IMR-90 (cell line): ENCODE results near the gene SOX1.

Experiments used
- BHLHE40 ChIP-seq: fragments of 150-350 bp; IDR thresholded peaks from 2 replicates; pipeline ENCODE4 v1.6.1; 2016; ENCODE audit warnings: mild to moderate bottlenecking, low read depth, low read length
- CEBPB ChIP-seq: IDR thresholded peaks from 2 replicates; pipeline ENCODE4 v1.6.1; 2012; ENCODE audit warnings: low read depth, low read length, improper control_type of control experiment
- CHD1 ChIP-seq: IDR thresholded peaks from 2 replicates; pipeline ENCODE4 v1.6.1; 2012; ENCODE audit warnings: low read depth, low read length, improper control_type of control experiment
- MAFK ChIP-seq: IDR thresholded peaks from 2 replicates; pipeline ENCODE4 v1.6.1; 2012; ENCODE audit warnings: low read depth, low read length, improper control_type of control experiment
- MAZ ChIP-seq: IDR thresholded peaks from 2 replicates; pipeline ENCODE4 v1.6.1; 2012; ENCODE audit warnings: low read depth, mild to moderate bottlenecking, low read length, improper control_type of control experiment, moderate library complexity, borderline replicate concordance
- MXI1 ChIP-seq: IDR thresholded peaks from 2 replicates; pipeline ENCODE4 v1.6.1; 2012; ENCODE audit warnings: low read depth, mild to moderate bottlenecking, low read length, moderate library complexity, borderline replicate concordance
- NFE2L2 ChIP-seq: fragments of 150-350 bp; IDR thresholded peaks from 2 replicates; pipeline ENCODE4 v1.6.1; 2016; ENCODE audit warnings: low read depth, mild to moderate bottlenecking, low read length
- POLR2A ChIP-seq: IDR thresholded peaks from 2 replicates; pipeline ENCODE4 v1.6.1; 2012; ENCODE audit warnings: mild to moderate bottlenecking, low read depth, low read length
- RAD21 ChIP-seq: IDR thresholded peaks from 2 replicates; pipeline ENCODE4 v1.6.1; 2012; ENCODE audit warnings: low read length, improper control_type of control experiment
- RFX5 ChIP-seq: IDR thresholded peaks from 2 replicates; pipeline ENCODE4 v1.8.0; 2012; ENCODE audit warnings: low read depth, mild to moderate bottlenecking, low read length, moderate library complexity
- SMC3 ChIP-seq: fragments of 150-350 bp; IDR thresholded peaks from 2 replicates; pipeline ENCODE4 v1.6.1; 2016; ENCODE audit warnings: low read depth, mild to moderate bottlenecking, antibody characterized with exemption, low read length, moderate library complexity
- USF2 ChIP-seq: fragments of 150-350 bp; IDR thresholded peaks from 2 replicates; pipeline ENCODE4 v1.6.1; 2017; ENCODE audit warnings: mild to moderate bottlenecking, antibody characterized with exemption, low read length, low read depth
- TF ChIP-seq, protein P1 (sequence below): conservative IDR thresholded peaks from 2 replicates; pipeline ENCODE4 v1.5.1; 2012; ENCODE audit warnings: mild to moderate bottlenecking, low read depth, low read length, improper control_type of control experiment
- TF ChIP-seq, protein P2 (sequence below): fragments of 150-350 bp; IDR thresholded peaks from 2 replicates; pipeline ENCODE4 v1.6.1; 2016; ENCODE audit warnings: low read depth, mild to moderate bottlenecking, low read length, moderate library complexity, borderline replicate concordance

DNA sequence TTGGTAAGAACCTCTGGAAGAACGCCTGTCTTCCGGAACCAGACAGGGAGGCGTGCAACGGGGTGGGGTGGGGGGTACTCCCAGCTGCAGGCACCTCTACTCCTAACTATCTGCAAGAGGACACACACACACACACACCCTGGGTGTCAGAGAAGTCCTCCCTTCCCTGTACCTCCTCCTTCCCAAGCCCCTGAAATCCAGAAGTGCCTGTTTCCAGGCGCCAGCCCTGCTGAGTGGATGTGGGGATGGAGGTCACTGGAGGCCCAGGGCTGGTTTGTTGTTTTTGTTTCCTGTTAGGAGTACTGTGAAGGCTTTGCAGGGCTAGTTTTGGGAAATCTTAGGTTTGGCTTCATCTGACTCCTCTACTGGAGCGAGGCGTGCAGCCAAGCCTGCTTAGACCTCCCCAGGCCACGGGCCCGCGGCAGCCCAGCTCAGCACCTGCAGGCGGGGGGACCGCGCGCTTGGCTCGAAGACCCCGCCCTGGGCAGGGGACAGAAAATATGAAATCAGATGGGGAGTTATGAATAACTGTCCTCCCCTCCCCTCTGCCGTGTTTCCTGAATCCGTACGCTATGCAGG is 36.4 kb downstream of the SOX1 start:
- TF ChIP-seq, protein P1, sequence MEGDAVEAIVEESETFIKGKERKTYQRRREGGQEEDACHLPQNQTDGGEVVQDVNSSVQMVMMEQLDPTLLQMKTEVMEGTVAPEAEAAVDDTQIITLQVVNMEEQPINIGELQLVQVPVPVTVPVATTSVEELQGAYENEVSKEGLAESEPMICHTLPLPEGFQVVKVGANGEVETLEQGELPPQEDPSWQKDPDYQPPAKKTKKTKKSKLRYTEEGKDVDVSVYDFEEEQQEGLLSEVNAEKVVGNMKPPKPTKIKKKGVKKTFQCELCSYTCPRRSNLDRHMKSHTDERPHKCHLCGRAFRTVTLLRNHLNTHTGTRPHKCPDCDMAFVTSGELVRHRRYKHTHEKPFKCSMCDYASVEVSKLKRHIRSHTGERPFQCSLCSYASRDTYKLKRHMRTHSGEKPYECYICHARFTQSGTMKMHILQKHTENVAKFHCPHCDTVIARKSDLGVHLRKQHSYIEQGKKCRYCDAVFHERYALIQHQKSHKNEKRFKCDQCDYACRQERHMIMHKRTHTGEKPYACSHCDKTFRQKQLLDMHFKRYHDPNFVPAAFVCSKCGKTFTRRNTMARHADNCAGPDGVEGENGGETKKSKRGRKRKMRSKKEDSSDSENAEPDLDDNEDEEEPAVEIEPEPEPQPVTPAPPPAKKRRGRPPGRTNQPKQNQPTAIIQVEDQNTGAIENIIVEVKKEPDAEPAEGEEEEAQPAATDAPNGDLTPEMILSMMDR = no peak
- TF ChIP-seq, protein P2, sequence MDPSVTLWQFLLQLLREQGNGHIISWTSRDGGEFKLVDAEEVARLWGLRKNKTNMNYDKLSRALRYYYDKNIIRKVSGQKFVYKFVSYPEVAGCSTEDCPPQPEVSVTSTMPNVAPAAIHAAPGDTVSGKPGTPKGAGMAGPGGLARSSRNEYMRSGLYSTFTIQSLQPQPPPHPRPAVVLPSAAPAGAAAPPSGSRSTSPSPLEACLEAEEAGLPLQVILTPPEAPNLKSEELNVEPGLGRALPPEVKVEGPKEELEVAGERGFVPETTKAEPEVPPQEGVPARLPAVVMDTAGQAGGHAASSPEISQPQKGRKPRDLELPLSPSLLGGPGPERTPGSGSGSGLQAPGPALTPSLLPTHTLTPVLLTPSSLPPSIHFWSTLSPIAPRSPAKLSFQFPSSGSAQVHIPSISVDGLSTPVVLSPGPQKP = no peak
- TF ChIP-seq MAFK (no peak), POLR2A (no peak), RAD21 (no peak), NFE2L2 (no peak), USF2 (no peak), RFX5 (no peak), CEBPB (no peak), MXI1 (no peak), CHD1 (no peak), SMC3 (no peak), MAZ (no peak), BHLHE40 (no peak)
